ENCODE measurements around the gene NPC1.
"Not testable (repeated sequence)": the region's sequence is repeated elsewhere in the genome, so short reads cannot be mapped to it uniquely, and the experiment has no call there.

NPC1 gene

DNA sequence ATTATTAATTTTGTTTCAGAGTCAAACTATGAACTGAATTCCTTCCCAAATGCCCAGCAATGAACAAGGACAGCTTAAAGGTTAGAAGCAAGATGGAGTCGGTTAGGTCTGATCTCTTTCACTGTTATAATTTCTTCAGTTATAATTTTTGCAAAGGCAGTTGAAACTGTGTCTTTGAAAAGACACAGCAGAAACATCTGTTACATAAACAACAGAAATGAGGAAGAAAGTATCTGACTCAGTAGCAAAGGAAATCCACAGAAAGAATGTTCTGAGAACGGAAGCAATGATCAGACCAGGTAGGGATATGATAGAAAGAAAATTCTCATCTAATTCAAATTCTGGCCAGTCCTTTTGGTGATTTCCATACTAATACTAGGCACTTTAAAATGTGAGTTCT lies 88.2 kb downstream of the NPC1 start:
- DNase-seq (ENCODE audit: extremely low read depth in 1 of 2, low read depth in 1 of 2) = no peak

GRCh38 chr18:23495723-23496440 lies 90.4 kb downstream of the NPC1 start:
- DNase-seq (ENCODE audit: extremely low read depth in 1 of 2, low read depth in 1 of 2) = no peak

DNA sequence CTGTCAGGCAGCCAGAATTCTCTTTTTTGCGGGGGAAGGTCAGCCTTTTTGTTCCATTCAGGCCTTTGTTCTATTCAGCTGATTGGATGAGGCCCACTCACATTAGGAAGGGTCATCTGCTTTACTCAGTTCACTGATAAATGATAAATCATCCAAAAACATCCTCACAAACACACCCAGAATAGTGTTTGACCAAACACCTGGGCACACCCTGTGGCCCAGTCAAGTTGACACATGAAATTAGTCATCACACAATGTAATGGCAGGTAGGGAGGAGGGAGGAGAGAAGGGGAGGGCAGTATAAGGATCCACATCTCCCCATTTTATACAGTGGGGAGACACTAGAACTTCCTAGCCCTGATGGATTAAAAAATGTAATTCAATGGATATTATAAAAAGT lies 91.3 kb downstream of the NPC1 start:
- DNase-seq (ENCODE audit: extremely low read depth in 1 of 2, low read depth in 1 of 2) = no peak

- DNase-seq (ENCODE audit: extremely low read depth in 1 of 2, low read depth in 1 of 2) = no peak
These were observed 92.7 kb downstream of the NPC1 start for GRCh38 chr18:23493654-23494053.

GRCh38 chr18:23489586-23489985 lies 96.7 kb downstream of the NPC1 start:
- DNase-seq (ENCODE audit: extremely low read depth in 1 of 2, low read depth in 1 of 2) = not testable (repeated sequence)

DNA sequence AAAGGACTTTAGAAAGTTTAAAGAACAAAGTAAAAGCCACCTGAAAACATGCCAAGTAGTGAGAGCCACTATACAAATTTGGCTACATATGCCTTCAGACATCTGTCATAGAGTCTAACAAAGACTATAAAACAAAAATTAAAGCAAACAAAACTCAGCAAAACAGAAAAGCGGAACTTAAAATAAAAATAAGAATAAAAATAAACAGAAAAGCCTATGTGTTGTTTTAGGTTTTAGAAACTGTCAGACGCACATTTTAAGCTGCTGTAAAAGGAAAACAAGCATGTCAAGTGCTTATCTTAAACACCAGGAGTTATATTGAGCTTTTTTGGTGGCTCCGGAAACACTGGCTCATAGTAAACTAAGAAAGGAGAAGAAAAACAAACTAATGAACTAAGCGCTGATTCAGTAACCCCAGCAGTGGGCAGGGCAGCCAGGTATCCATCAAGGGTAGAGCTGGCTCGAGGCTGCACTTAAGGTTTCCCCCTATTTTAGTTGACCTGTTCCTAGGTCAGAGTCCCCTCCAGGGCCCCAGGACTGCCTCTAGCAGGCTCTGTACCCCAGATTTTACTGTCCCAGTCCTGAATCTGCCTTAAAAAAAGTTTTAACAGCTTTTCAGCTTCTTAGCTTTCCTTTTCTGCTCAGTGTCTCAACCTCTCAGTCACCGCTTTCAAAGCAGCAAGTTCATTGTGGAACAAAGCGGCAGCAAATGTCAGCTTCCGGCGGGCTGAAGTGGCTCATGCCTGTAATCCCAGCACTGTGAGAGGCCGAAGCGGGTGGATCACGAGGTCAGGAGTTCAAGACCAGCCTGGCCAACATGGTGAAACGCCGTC lies 98.4 kb downstream of the NPC1 start:
- DNase-seq (ENCODE audit: extremely low read depth in 1 of 2, low read depth in 1 of 2) = peak in 1 of 2 donors; percentile 21

- DNase-seq (ENCODE audit: extremely low read depth in 1 of 2, low read depth in 1 of 2) = no peak
These were observed 100.9 kb downstream of the NPC1 start for GRCh38 chr18:23485386-23485785.

DNA sequence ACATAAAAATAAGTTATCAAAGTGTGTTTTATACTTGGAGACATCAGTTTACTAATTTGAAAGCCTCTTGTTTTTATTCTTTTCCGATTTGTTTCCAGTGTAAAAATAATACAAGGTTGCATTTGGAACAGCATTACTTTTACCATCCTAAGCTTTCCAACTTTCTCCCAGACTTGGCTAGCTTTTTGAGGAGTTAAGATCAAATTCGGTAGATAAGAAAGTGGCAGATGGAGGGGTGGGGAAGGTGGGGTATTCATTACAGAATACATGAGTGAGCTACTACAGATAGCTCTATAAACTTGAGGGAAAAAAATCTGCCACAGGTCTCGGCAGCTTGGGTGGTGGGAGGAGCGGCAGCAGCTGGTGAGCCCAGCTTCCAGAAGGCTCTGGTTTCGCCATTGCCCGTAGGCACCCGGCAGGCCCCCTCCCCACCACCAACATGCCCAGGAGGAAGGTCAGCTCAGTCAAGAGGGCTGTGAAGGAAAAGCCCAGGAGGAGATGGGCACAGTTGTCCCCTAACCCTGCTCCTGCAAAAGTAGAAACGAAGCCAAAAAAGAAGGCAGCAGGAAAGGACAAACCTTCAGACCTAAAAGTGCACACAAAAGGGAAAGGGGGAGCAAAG lies 101.6 kb downstream of the NPC1 start:
- DNase-seq (ENCODE audit: extremely low read depth in 1 of 2, low read depth in 1 of 2) = no peak
